Thyroid gland (tissue), 4 donors: Measurements from ENCODE around the gene DNAH11. TPM values are rescaled to one million over a fixed set of nuclear protein-coding genes. Genes with fewer than 3 reads are reported as not detected.

ENCODE experiments used
- DNase-seq, 2 donors: peaks; one replicate each; pipeline ENCODE4 v3.0.0-alpha.2; 2019
- H3K27ac ChIP-seq, 3 donors: fragments of 200-600 bp; sonication (generic); 1 replicate in 2 of 3; 2 replicates in 1 of 3; pipeline ENCODE4 v1.5.1; 2016 to 2019; ENCODE audit warnings: mild to moderate bottlenecking in 1 of 3, moderate library complexity in 1 of 3
- H3K27me3 ChIP-seq: fragments of 200-600 bp; sonication (generic); one replicate; pipeline ENCODE4 v1.5.1; 2019
- H3K36me3 ChIP-seq, 2 donors: fragments of 200-600 bp; sonication (generic); one replicate each; pipeline ENCODE4 v1.5.1; 2016 to 2019
- H3K4me1 ChIP-seq, 2 donors: fragments of 200-600 bp; sonication (generic); one replicate each; pipeline ENCODE4 v1.5.1; 2017 to 2019
- H3K4me3 ChIP-seq, 3 donors: fragments of 200-600 bp; sonication (generic); replicated peaks in 1 of 3; 1 replicate in 2 of 3; 2 replicates in 1 of 3; pipeline ENCODE4 v1.5.1; 2016; ENCODE audit warnings: mild to moderate bottlenecking in 1 of 3
- H3K9me3 ChIP-seq: fragments of 200-600 bp; sonication (generic); one replicate; pipeline ENCODE4 v1.5.1; 2017
- POLR2A ChIP-seq, 2 donors: fragments of 450-650 bp; IDR thresholded peaks; one replicate each; pipeline ENCODE4 v1.6.1; 2017; ENCODE audit warnings: antibody characterized with exemption in 2 of 2, mild to moderate bottlenecking in 2 of 2, moderate library complexity in 1 of 2
- WGBS, 2 donors: methylation state at CpG; one replicate each; pipeline ENCODE4 v1.1.5; 2017; 5-methylcytosine and 5-hydroxymethylcytosine counted together
- intact Hi-C: fragments of 100-400 bp; cut with DNase I; formaldehyde crosslinking; loops from one replicate; pipeline ENCODE4 v1.15.1; 2023
- total RNA-seq, 4 donors: library from RNA; depleted of rRNA; stranded (reverse); fragments of >200 nt; gene quantifications; one replicate each; pipeline ENCODE4 v1.2.3, GENCODE V29; 2016
- TF ChIP-seq, protein P1 (sequence below), 6 experiments: fragments of 200-600 bp in 3 of 6; fragments of 450-650 bp in 3 of 6; sonication (generic) in 3 of 6; IDR thresholded peaks; one replicate each; pipeline ENCODE4 v1.5.1; 2016 to 2019; ENCODE audit warnings: antibody characterized with exemption in 6 of 6, mild to moderate bottlenecking in 2 of 6, inconsistent platforms in 1 of 6, moderate library complexity in 1 of 6

Gene DNAH11
- total RNA-seq, 4 donors from 2014 or later, result 3.9 to 29.9 (median 10.9) TPM

DNA sequence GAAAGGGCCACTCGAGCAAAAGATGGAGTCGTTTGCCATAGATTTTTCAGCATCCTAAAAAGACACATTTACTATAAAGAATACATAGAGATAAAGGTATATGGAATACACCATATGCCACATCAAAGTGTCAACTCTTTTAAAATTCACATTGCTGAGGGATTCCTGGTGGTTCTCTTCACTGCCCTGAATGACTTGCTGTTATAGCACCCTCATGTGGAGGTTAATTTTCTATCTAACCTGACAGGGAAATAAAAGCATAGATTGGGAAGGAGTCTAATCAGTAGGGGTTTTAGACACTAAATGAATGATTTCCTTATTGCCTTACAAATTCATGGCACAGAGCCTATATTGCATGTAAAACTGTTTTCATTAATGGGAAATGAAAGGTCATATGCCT is 25.9 kb downstream of the DNAH11 start:
- TF ChIP-seq POLR2A (IDR thresholded peaks at IDR 0.05), result no peak
- TF ChIP-seq, protein P1, sequence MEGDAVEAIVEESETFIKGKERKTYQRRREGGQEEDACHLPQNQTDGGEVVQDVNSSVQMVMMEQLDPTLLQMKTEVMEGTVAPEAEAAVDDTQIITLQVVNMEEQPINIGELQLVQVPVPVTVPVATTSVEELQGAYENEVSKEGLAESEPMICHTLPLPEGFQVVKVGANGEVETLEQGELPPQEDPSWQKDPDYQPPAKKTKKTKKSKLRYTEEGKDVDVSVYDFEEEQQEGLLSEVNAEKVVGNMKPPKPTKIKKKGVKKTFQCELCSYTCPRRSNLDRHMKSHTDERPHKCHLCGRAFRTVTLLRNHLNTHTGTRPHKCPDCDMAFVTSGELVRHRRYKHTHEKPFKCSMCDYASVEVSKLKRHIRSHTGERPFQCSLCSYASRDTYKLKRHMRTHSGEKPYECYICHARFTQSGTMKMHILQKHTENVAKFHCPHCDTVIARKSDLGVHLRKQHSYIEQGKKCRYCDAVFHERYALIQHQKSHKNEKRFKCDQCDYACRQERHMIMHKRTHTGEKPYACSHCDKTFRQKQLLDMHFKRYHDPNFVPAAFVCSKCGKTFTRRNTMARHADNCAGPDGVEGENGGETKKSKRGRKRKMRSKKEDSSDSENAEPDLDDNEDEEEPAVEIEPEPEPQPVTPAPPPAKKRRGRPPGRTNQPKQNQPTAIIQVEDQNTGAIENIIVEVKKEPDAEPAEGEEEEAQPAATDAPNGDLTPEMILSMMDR (IDR thresholded peaks at IDR 0.05), result peak in 3 of 6 experiments; percentile 26 to 37 (median 32)
- WGBS, 2 donors, result 47 to 61% methylated on average over 2 of the region's 2 CpGs
- no peaks in the 10 kb centered on the region for H3K36me3 ChIP-seq
- DNase-seq, result no peak
- H3K4me1 ChIP-seq, result peaks cover 9 to 14% of the 10 kb centered on the region in 2 donors
- no peaks in the 10 kb centered on the region for H3K27me3 ChIP-seq
- no peak overlapping the region for H3K4me3 ChIP-seq
- no peaks in the 10 kb centered on the region for H3K9me3 ChIP-seq
- H3K27ac ChIP-seq, result no peak overlapping the region
- intact Hi-C loops, result no loop called here

GRCh38 chr7:21572331-21573313 is 29.8 kb downstream of the DNAH11 start:
- H3K4me1 ChIP-seq, result peaks cover 9 to 10% of the 10 kb centered on the region in 2 donors
- H3K27me3 ChIP-seq, result no peaks in the 10 kb centered on the region
- no peak for TF ChIP-seq POLR2A (IDR thresholded peaks at IDR 0.05)
- TF ChIP-seq, protein P1 (IDR thresholded peaks at IDR 0.05), result no peak
- no peak overlapping the region for H3K4me3 ChIP-seq
- 83 to 84% methylated on average over 7 of the region's 7 CpGs for WGBS, 2 donors
- H3K9me3 ChIP-seq, result no peaks in the 10 kb centered on the region
- DNase-seq, result no peak
- no peaks in the 10 kb centered on the region for H3K36me3 ChIP-seq
- intact Hi-C loops, result no loop called here
- no peak overlapping the region for H3K27ac ChIP-seq

DNA sequence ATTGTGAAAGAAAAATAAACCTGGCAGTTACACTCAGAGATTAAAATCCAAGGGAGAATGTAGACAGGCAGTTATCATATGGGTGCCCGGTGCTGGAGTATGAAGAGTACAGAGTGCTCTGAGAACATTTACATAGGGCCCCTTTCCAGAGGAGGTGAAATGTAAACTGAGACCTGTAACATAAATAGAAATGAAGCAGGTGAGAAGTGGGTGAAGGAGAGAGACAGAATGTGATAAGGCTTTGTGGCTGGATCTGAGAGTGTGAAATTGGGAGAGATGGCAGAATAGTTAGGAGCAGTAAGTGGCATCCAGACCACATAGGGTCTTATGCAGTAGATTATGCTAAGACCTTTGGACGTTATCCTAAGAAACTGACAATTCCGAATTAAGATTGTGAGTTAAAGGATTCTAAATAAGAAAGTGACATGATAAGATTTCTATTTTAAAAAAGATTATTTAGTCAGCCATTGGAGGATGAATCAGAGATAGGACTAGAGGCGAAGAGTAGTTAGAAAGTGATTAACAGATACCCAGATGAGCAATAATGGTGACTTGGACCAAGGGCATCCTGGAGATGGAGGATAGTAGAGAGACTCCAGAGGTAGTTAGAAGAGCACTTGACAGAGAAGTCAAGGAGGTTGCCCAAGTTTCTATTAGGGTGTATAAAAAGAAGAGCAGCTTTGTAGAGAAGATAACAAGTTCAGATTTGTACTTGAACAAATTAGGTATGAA is 36.7 kb downstream of the DNAH11 start:
- Histone ChIP-seq H3K4me1 (peaks cover 0 to 10% of the 10 kb centered on the region in 2 donors), H3K36me3 (no peaks in the 10 kb centered on the region), H3K9me3 (no peaks in the 10 kb centered on the region), H3K4me3 (no peak overlapping the region), H3K27me3 (no peaks in the 10 kb centered on the region), H3K27ac (no peak overlapping the region)
- TF ChIP-seq POLR2A (IDR thresholded peaks at IDR 0.05), result no peak
- no peak for DNase-seq
- WGBS, 2 donors, result 84 to 90% methylated on average over 4 of the region's 4 CpGs
- intact Hi-C loops, result no loop called here

- H3K27me3 ChIP-seq, result no peaks in the 10 kb centered on the region
- H3K9me3 ChIP-seq, result no peaks in the 10 kb centered on the region
- TF ChIP-seq, protein P1 (IDR thresholded peaks at IDR 0.05), result no peak
- TF ChIP-seq POLR2A (IDR thresholded peaks at IDR 0.05), result no peak
- H3K36me3 ChIP-seq, result no peaks in the 10 kb centered on the region
- H3K27ac ChIP-seq, result no peak overlapping the region
- 45 to 61% methylated on average over 4 of the region's 4 CpGs for WGBS, 2 donors
- DNase-seq, result no peak
- peaks cover 0 to 10% of the 10 kb centered on the region in 2 donors for H3K4me1 ChIP-seq
- no peak overlapping the region for H3K4me3 ChIP-seq
- intact Hi-C loops, result no loop called here
These were observed 37.3 kb downstream of the DNAH11 start for GRCh38 chr7:21580073-21580521.

DNA sequence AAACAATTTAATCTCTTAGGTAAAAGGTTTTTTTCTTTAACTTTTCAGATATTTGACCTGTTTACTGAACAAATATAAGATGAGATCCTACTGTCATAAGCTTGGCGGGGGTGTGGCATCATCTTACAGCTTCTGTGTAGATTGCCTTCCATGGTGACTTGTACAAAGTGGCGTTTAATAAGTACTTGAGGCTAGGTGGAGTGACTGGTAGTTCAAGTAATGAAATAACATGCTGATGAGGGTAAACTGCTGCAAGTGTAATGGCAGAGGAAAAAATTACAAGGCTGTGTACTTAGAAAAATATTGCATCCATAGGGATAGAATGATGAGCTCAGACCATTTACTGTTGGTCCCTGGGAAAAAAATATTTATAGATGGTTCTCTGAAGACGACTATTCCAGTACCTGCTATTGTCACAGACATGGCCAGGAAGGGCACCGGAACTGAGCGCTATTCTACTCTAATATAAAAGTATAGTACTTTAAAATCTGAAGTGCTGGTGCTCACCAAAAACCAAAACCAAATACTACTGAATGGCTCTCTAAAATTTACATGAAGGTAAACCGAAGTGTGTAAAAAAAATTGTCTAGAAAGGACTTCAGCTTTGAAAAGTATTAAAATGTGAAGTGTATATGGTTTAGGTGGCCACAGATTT is 42.4 kb downstream of the DNAH11 start:
- no peak for DNase-seq
- 89 to 92% methylated on average over 6 of the region's 6 CpGs for WGBS, 2 donors

More for the DNA sequence above, 42.4 kb downstream of the DNAH11 start:
- Histone ChIP-seq H3K4me1 (peaks cover 0 to 6% of the 10 kb centered on the region in 2 donors), H3K27me3 (no peaks in the 10 kb centered on the region), H3K9me3 (no peaks in the 10 kb centered on the region), H3K36me3 (no peaks in the 10 kb centered on the region), H3K4me3 (no peak overlapping the region), H3K27ac (no peak overlapping the region)
- TF ChIP-seq POLR2A (IDR thresholded peaks at IDR 0.05), result no peak
- intact Hi-C loops, result no loop called here
